AG09309 (cell line): ENCODE measurements around the gene MBD5.

Experiments
- DNase-seq: peaks from one replicate; pipeline ENCODE4 v3.0.0-alpha.2; 2010; ENCODE audit warnings: low read depth
- H3K4me3 ChIP-seq: 2 replicates; pipeline ENCODE4 v1.5.1; 2011; ENCODE audit warnings: mild to moderate bottlenecking, low read depth, low read length, moderate library complexity; ENCODE audit not compliant: control insufficient read depth
- TF ChIP-seq, protein P1 (sequence below): IDR thresholded peaks from 2 replicates; pipeline ENCODE4 v1.5.1; 2011; ENCODE audit warnings: mild to moderate bottlenecking, low read depth, low read length, inconsistent platforms; ENCODE audit not compliant: insufficient read depth, control insufficient read depth; ENCODE audit errors: missing control alignments

Gene MBD5

DNA sequence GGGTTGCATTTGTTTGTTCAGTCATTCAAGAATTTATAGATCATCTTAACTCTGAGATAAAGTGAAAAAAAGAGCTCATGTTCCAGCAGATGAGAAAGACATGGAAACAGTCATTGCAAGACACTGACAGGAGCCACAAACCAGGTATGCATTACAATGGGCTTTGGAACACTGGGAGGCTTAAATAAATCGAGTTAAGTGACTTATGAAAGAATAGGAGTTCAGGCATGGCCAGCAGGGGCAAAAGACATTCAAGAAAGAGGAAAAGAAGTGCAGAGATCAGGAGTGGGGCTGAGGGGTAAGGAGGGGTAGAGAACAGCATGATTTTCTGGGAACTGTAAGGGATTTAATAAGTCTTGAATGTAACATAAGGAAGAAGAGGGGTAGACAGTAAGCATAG lies 502.4 kb downstream of the MBD5 start:
- TF ChIP-seq, protein P1, sequence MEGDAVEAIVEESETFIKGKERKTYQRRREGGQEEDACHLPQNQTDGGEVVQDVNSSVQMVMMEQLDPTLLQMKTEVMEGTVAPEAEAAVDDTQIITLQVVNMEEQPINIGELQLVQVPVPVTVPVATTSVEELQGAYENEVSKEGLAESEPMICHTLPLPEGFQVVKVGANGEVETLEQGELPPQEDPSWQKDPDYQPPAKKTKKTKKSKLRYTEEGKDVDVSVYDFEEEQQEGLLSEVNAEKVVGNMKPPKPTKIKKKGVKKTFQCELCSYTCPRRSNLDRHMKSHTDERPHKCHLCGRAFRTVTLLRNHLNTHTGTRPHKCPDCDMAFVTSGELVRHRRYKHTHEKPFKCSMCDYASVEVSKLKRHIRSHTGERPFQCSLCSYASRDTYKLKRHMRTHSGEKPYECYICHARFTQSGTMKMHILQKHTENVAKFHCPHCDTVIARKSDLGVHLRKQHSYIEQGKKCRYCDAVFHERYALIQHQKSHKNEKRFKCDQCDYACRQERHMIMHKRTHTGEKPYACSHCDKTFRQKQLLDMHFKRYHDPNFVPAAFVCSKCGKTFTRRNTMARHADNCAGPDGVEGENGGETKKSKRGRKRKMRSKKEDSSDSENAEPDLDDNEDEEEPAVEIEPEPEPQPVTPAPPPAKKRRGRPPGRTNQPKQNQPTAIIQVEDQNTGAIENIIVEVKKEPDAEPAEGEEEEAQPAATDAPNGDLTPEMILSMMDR: no peak
- no peak for DNase-seq
- no peak overlapping the region for H3K4me3 ChIP-seq

DNA sequence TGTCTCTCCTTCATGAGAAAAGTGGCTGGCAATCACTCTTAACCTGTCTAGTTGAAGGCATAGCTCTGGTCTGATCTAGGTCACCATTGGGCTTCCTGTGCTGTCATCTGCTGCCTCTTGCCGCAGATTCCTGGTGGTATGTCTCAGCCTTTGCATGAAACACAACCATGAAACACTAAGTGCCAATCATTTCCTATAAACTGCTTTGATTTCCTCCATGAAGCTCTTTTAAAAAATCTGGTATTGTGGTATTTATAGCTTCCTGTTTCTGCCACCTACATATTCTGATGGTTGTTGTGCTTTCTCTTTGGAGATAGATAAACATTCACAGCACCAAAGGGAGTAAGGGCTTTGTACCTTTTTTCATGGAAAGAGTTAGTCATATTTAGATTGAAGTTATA lies 503.6 kb downstream of the MBD5 start:
- DNase-seq: no peak

DNA sequence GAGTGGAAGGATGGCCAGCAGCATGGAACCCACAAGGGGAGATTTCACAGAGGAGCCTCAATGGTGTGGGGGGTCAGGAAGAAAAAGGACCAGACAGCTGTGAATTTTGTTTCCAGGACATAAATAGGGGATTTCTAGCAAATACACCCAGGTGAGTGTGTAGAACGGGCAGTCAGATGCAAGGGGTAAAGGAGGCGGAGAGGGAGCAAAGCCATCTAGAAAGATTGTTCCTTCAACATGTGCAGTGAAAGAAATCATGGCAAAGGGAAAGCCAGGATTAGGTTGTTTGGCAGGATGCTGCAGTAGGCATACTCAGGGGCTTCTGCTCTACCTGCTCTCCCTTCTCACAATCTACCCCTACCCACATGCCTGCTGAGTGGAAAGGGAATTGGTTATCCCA lies 504.2 kb downstream of the MBD5 start:
- no peak overlapping the region for H3K4me3 ChIP-seq

More for the DNA sequence above, 503.6 kb downstream of the MBD5 start:
- H3K4me3 ChIP-seq: no peak overlapping the region
- TF ChIP-seq, protein P1: no peak

DNA sequence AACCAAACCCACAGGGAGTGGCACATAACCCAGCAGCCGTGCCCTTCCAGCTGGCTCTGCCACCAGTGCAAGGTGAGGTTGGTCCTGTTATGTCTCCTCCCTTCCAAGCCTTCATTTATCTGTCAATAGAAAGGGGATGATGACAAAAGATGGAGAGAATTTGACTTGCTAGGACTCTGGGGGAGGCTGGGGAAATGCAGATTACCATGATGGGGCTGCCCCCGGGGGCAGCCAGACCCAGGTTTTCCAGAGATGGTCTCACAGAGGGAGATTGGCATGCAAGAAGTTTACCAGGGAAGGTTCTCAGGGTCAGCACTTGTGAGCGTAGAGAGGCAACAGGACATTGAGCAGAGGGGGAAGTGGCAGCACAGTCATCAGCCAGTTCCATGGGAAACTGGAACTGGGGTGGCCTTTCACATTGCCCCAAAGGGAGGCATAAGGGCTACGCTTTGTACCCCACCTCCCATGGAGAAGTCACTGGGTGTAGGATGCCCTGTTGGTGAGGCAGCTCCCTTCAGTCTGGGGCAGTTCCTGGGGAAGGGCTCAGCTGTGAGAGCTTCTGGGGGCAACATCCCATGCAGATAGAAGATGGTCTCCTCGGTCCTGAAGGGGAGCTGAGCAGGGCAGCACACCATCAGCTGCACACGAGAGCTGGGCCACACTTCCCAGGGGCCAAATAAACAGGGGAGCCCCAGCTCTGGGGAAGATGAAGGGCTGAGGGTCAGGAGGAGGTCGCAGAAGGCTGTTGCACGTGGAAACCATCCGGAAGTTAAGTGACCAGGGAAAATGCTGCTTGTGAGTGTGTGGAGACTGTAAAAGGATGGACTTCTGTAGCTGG lies 505.8 kb downstream of the MBD5 start:
- H3K4me3 ChIP-seq: no peak overlapping the region
- TF ChIP-seq, protein P1: no peak
- DNase-seq: no peak

More for the DNA sequence above, 504.2 kb downstream of the MBD5 start:
- DNase-seq: no peak
- TF ChIP-seq, protein P1: no peak

DNA sequence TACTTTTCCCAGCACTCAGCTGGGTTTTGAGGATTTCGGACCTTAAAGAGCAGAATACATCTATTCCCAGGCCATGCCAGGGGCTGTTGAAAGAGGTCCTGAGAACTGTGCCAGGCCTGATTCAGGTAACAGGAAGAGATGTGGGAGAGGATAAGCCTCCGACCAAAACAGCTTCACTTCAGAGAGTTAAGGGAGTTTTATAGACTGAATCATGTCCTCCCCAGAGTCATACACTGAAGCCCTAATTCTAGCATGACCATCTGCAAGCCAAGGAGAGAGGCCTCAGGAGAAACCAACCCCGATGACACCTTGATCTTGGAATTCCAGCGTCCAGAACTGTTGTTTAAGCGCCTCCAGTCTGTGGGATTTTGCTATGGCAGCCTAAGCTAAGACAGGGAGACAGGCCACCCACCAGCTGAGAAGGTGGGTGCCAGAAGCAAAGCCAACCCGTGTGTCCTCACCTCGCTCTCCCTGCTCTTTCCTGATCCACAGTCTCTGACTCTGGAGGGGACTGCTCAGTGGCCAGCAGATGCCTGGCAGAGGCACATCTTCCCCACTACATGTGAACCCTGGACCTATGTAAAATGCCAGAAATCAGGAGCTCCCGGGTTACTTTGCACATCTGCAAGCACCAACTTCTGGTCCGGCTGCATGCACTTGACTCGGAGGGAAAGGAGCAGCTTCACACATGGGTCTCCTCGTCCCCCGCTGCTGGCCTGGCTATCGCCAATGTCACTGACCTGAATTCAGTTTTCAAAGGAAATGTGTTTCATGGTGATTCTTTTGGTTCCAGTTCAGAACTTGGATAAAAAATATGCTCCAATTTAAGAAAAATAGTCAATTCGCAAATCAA lies 506.8 kb downstream of the MBD5 start:
- no peak for DNase-seq
- TF ChIP-seq, protein P1: no peak
- no peak overlapping the region for H3K4me3 ChIP-seq

DNA sequence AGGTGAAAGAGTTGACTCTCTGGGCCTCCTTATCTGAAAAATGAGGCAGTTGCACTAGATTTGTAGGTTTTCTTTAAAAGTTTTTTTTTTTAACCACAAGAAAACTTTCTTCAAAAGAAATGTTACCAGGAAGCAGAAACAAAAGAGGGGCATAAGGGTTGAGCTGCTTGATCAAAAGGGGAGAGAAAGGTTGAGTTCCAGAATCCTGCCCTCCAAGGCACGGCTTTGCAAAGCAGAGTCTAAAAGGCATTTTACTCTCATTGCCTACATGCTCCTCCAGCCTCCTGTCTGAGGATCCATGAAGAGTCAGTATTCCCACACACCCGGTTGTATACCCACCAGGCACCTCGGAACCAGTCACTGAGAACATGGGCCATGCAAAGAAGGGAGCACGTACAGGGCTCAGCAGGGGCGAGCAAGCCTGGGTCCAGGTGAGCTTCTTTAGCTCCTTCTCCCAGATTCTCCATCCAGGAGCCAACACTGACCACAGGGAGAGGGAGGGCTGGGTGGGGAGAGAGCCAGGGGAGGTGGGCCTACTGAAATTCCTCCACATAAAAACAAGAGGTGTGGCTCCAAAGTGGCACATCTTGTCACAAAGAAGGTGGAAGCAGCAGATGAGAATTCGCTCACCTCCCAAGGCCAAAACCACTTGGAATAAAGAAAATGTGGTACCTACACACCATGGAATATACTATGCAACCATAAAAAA lies 507.6 kb downstream of the MBD5 start:
- H3K4me3 ChIP-seq: no peak overlapping the region
- TF ChIP-seq, protein P1: no peak
- no peak for DNase-seq
